ENCODE results near the gene DEPDC1. TPM values are rescaled to one million over a fixed set of nuclear protein-coding genes. Genes with fewer than 3 reads are reported as not detected.
"Not testable (repeated sequence)": the region's sequence is repeated elsewhere in the genome, so short reads cannot be mapped to it uniquely, and the experiment has no call there.

The DEPDC1 gene
- total RNA-seq, 1 donor from 2014 or later = 4.6 TPM

- no peak overlapping the region for H3K27ac Mint-ChIP-seq (ENCODE audit: unreplicated experiment)
- H3K27me3 Mint-ChIP-seq (ENCODE audit: unreplicated experiment) = no peaks in the 10 kb centered on the region
- no peak overlapping the region for H3K4me3 Mint-ChIP-seq (ENCODE audit: unreplicated experiment)
- DNase-seq (ENCODE audit: low spot score) = no peak
- H3K9me3 Mint-ChIP-seq (ENCODE audit: unreplicated experiment) = no peaks in the 10 kb centered on the region
- H3K4me1 Mint-ChIP-seq (ENCODE audit: unreplicated experiment) = no peaks in the 10 kb centered on the region
- TF ChIP-seq CTCF (IDR thresholded peaks at IDR 0.05; ENCODE audit: unreplicated experiment) = no peak
- no peaks in the 10 kb centered on the region for H3K36me3 Mint-ChIP-seq (ENCODE audit: low read depth, unreplicated experiment)
Observed at GRCh38 chr1:68493193-68493592, 3.7 kb downstream of the DEPDC1 start.

GRCh38 chr1:68492255-68492654 lies 4.6 kb downstream of the DEPDC1 start:
- H3K9me3 Mint-ChIP-seq (ENCODE audit: unreplicated experiment); H3K27me3 Mint-ChIP-seq (ENCODE audit: unreplicated experiment); H3K27ac Mint-ChIP-seq (ENCODE audit: unreplicated experiment); H3K4me1 Mint-ChIP-seq (ENCODE audit: unreplicated experiment); H3K36me3 Mint-ChIP-seq (ENCODE audit: low read depth, unreplicated experiment); DNase-seq (ENCODE audit: low spot score); H3K4me3 Mint-ChIP-seq (ENCODE audit: unreplicated experiment): not testable (repeated sequence)

GRCh38 chr1:68490046-68490651 lies 6.7 kb downstream of the DEPDC1 start:
- no peaks in the 10 kb centered on the region for H3K9me3 Mint-ChIP-seq (ENCODE audit: unreplicated experiment)
- no peak overlapping the region for H3K4me3 Mint-ChIP-seq (ENCODE audit: unreplicated experiment)
- no peak for DNase-seq (ENCODE audit: low spot score)
- no peaks in the 10 kb centered on the region for H3K4me1 Mint-ChIP-seq (ENCODE audit: unreplicated experiment)
- no peaks in the 10 kb centered on the region for H3K36me3 Mint-ChIP-seq (ENCODE audit: low read depth, unreplicated experiment)
- TF ChIP-seq CTCF (IDR thresholded peaks at IDR 0.05; ENCODE audit: unreplicated experiment) = no peak
- no peaks in the 10 kb centered on the region for H3K27me3 Mint-ChIP-seq (ENCODE audit: unreplicated experiment)
- no peak overlapping the region for H3K27ac Mint-ChIP-seq (ENCODE audit: unreplicated experiment)

- Mint-ChIP-seq H3K9me3 (ENCODE audit: unreplicated experiment) (no peaks in the 10 kb centered on the region), H3K4me3 (ENCODE audit: unreplicated experiment) (no peak overlapping the region), H3K27ac (ENCODE audit: unreplicated experiment) (no peak overlapping the region), H3K27me3 (ENCODE audit: unreplicated experiment) (no peaks in the 10 kb centered on the region), H3K4me1 (ENCODE audit: unreplicated experiment) (no peaks in the 10 kb centered on the region), H3K36me3 (ENCODE audit: low read depth, unreplicated experiment) (no peaks in the 10 kb centered on the region)
- TF ChIP-seq CTCF (IDR thresholded peaks at IDR 0.05; ENCODE audit: unreplicated experiment) = no peak
- no peak for DNase-seq (ENCODE audit: low spot score)
Observed at GRCh38 chr1:68485431-68486022, 11.4 kb downstream of the DEPDC1 start.

GRCh38 chr1:68484618-68485017 lies 12.3 kb downstream of the DEPDC1 start:
- DNase-seq (ENCODE audit: low spot score) = no peak
- no peak overlapping the region for H3K4me3 Mint-ChIP-seq (ENCODE audit: unreplicated experiment)
- no peak overlapping the region for H3K27ac Mint-ChIP-seq (ENCODE audit: unreplicated experiment)
- H3K27me3 Mint-ChIP-seq (ENCODE audit: unreplicated experiment) = no peaks in the 10 kb centered on the region
- H3K9me3 Mint-ChIP-seq (ENCODE audit: unreplicated experiment) = no peaks in the 10 kb centered on the region
- no peaks in the 10 kb centered on the region for H3K4me1 Mint-ChIP-seq (ENCODE audit: unreplicated experiment)
- TF ChIP-seq CTCF (IDR thresholded peaks at IDR 0.05; ENCODE audit: unreplicated experiment) = no peak
- H3K36me3 Mint-ChIP-seq (ENCODE audit: low read depth, unreplicated experiment) = no peaks in the 10 kb centered on the region
